HEK293 (cell line): ENCODE measurements around the gene LMO4.

ENCODE experiments used
- GLIS2 ChIP-seq: fragments of 450-650 bp; formaldehyde crosslinking; IDR thresholded peaks from 2 replicates; pipeline ENCODE4 v1.5.1; 2016; ENCODE audit warnings: missing biosample characterization, missing genetic modification characterization
- KLF1 ChIP-seq: fragments of 450-650 bp; formaldehyde crosslinking; IDR thresholded peaks from 2 replicates; pipeline ENCODE4 v1.5.1; 2016; ENCODE audit warnings: missing biosample characterization, missing genetic modification characterization
- KLF16 ChIP-seq: fragments of 450-650 bp; formaldehyde crosslinking; IDR thresholded peaks from 2 replicates; pipeline ENCODE4 v1.5.1; 2017; ENCODE audit warnings: missing biosample characterization, missing genetic modification characterization
- SCRT1 ChIP-seq: fragments of 450-650 bp; formaldehyde crosslinking; IDR thresholded peaks from 2 replicates; pipeline ENCODE4 v1.5.1; 2016; ENCODE audit warnings: missing biosample characterization, missing genetic modification characterization, borderline replicate concordance
- SP2 ChIP-seq: fragments of 450-650 bp; formaldehyde crosslinking; IDR thresholded peaks from 2 replicates; pipeline ENCODE4 v1.5.1; 2016; ENCODE audit warnings: missing biosample characterization, missing genetic modification characterization
- TRIM28 ChIP-seq: IDR thresholded peaks from 2 replicates; pipeline ENCODE4 v1.6.1; 2011; ENCODE audit warnings: low read length, control low read depth, borderline replicate concordance
- ZBTB17 ChIP-seq: fragments of 450-650 bp; formaldehyde crosslinking; IDR thresholded peaks from 2 replicates; pipeline ENCODE4 v1.5.1; 2016; ENCODE audit warnings: missing biosample characterization, missing genetic modification characterization
- ZBTB7A ChIP-seq: fragments of 450-650 bp; formaldehyde crosslinking; IDR thresholded peaks from 2 replicates; pipeline ENCODE4 v1.5.1; 2016; ENCODE audit warnings: low read depth, missing biosample characterization, missing genetic modification characterization
- ZFP3 ChIP-seq: fragments of 450-650 bp; formaldehyde crosslinking; IDR thresholded peaks from 2 replicates; pipeline ENCODE4 v1.5.1; 2016; ENCODE audit warnings: low read depth, missing biosample characterization, missing genetic modification characterization
- ZFP41 ChIP-seq: fragments of 450-650 bp; formaldehyde crosslinking; IDR thresholded peaks from 2 replicates; pipeline ENCODE4 v1.5.1; 2016; ENCODE audit warnings: missing biosample characterization, missing genetic modification characterization, borderline replicate concordance
- ZIC2 ChIP-seq: fragments of 450-650 bp; formaldehyde crosslinking; IDR thresholded peaks from 2 replicates; pipeline ENCODE4 v1.5.1; 2016; ENCODE audit warnings: missing biosample characterization, missing genetic modification characterization
- ZNF157 ChIP-seq: fragments of 450-650 bp; formaldehyde crosslinking; IDR thresholded peaks from 2 replicates; pipeline ENCODE4 v1.5.1; 2016; ENCODE audit warnings: missing biosample characterization, missing genetic modification characterization
- ZNF2 ChIP-seq: fragments of 450-650 bp; formaldehyde crosslinking; IDR thresholded peaks from 2 replicates; pipeline ENCODE4 v1.5.1; 2016; ENCODE audit warnings: missing biosample characterization, missing genetic modification characterization
- ZNF221 ChIP-seq: fragments of 450-650 bp; formaldehyde crosslinking; IDR thresholded peaks from 2 replicates; pipeline ENCODE4 v1.5.1; 2017; ENCODE audit warnings: missing biosample characterization, missing genetic modification characterization, borderline replicate concordance
- ZNF248 ChIP-seq: fragments of 450-650 bp; formaldehyde crosslinking; IDR thresholded peaks from 2 replicates; pipeline ENCODE4 v1.5.1; 2017; ENCODE audit warnings: missing biosample characterization, missing genetic modification characterization
- ZNF426 ChIP-seq: fragments of 450-650 bp; formaldehyde crosslinking; IDR thresholded peaks from 2 replicates; pipeline ENCODE4 v1.5.1; 2017; ENCODE audit warnings: missing biosample characterization, missing genetic modification characterization, mild to moderate bottlenecking, inconsistent platforms, moderate library complexity
- ZNF514 ChIP-seq: fragments of 450-650 bp; formaldehyde crosslinking; IDR thresholded peaks from 2 replicates; pipeline ENCODE4 v1.5.1; 2016; ENCODE audit warnings: missing biosample characterization, missing genetic modification characterization
- ZNF518A ChIP-seq: fragments of 450-650 bp; formaldehyde crosslinking; conservative IDR thresholded peaks from 2 replicates; pipeline ENCODE4 v1.5.1; 2016; ENCODE audit warnings: low read depth, missing biosample characterization, missing genetic modification characterization
- ZNF548 ChIP-seq: fragments of 450-650 bp; formaldehyde crosslinking; IDR thresholded peaks from 2 replicates; pipeline ENCODE4 v1.5.1; 2016; ENCODE audit warnings: missing biosample characterization, missing genetic modification characterization
- ZNF549 ChIP-seq: fragments of 450-650 bp; IDR thresholded peaks from 2 replicates; pipeline ENCODE4 v1.5.1; 2018; ENCODE audit warnings: missing biosample characterization, missing genetic modification characterization, mild to moderate bottlenecking, inconsistent platforms, moderate library complexity
- ZNF626 ChIP-seq: fragments of 450-650 bp; sonication (Bioruptor Pico); formaldehyde crosslinking; IDR thresholded peaks from 2 replicates; pipeline ENCODE4 v1.5.1; 2018; ENCODE audit warnings: missing biosample characterization, missing genetic modification characterization, inconsistent platforms
- ZNF645 ChIP-seq: fragments of 450-650 bp; formaldehyde crosslinking; IDR thresholded peaks from 2 replicates; pipeline ENCODE4; 2016; ENCODE audit warnings: missing biosample characterization, missing genetic modification characterization
- ZNF692 ChIP-seq: fragments of 450-650 bp; formaldehyde crosslinking; IDR thresholded peaks from 2 replicates; pipeline ENCODE4 v1.5.1; 2016; ENCODE audit warnings: missing biosample characterization, missing genetic modification characterization
- ZNF707 ChIP-seq: fragments of 450-650 bp; formaldehyde crosslinking; IDR thresholded peaks from 2 replicates; pipeline ENCODE4 v1.5.1; 2016; ENCODE audit warnings: missing biosample characterization, missing genetic modification characterization
- ZNF777 ChIP-seq: fragments of 450-650 bp; formaldehyde crosslinking; IDR thresholded peaks from 2 replicates; pipeline ENCODE4 v1.5.1; 2017; ENCODE audit warnings: missing biosample characterization, missing genetic modification characterization, borderline replicate concordance
- ZSCAN30 ChIP-seq: fragments of 450-650 bp; IDR thresholded peaks from 2 replicates; pipeline ENCODE4 v1.5.1; 2018; ENCODE audit warnings: missing biosample characterization, mild to moderate bottlenecking, missing genetic modification characterization, moderate library complexity
- TF ChIP-seq, protein P1 (sequence below): fragments of 450-650 bp; formaldehyde crosslinking; IDR thresholded peaks from 2 replicates; pipeline ENCODE4 v1.5.1; 2016; ENCODE audit warnings: missing biosample characterization, missing genetic modification characterization
- TF ChIP-seq, protein P2 (sequence below): fragments of 450-650 bp; formaldehyde crosslinking; IDR thresholded peaks from 2 replicates; pipeline ENCODE4 v1.5.1; 2016; ENCODE audit warnings: missing biosample characterization, missing genetic modification characterization, borderline replicate concordance

The LMO4 gene

GRCh38 chr1:87335175-87335884 is 6.7 kb downstream of the LMO4 start (continued):
- TF ChIP-seq, protein P1, sequence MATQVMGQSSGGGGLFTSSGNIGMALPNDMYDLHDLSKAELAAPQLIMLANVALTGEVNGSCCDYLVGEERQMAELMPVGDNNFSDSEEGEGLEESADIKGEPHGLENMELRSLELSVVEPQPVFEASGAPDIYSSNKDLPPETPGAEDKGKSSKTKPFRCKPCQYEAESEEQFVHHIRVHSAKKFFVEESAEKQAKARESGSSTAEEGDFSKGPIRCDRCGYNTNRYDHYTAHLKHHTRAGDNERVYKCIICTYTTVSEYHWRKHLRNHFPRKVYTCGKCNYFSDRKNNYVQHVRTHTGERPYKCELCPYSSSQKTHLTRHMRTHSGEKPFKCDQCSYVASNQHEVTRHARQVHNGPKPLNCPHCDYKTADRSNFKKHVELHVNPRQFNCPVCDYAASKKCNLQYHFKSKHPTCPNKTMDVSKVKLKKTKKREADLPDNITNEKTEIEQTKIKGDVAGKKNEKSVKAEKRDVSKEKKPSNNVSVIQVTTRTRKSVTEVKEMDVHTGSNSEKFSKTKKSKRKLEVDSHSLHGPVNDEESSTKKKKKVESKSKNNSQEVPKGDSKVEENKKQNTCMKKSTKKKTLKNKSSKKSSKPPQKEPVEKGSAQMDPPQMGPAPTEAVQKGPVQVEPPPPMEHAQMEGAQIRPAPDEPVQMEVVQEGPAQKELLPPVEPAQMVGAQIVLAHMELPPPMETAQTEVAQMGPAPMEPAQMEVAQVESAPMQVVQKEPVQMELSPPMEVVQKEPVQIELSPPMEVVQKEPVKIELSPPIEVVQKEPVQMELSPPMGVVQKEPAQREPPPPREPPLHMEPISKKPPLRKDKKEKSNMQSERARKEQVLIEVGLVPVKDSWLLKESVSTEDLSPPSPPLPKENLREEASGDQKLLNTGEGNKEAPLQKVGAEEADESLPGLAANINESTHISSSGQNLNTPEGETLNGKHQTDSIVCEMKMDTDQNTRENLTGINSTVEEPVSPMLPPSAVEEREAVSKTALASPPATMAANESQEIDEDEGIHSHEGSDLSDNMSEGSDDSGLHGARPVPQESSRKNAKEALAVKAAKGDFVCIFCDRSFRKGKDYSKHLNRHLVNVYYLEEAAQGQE: no peak
- TF ChIP-seq ZNF626: no peak
- no peak for TF ChIP-seq ZNF2
- TF ChIP-seq KLF16 (tag by site-specific recombination): no peak
- TF ChIP-seq ZFP41 (tag by site-specific recombination): no peak
- TF ChIP-seq ZNF707 (tag by site-specific recombination): no peak
- no peak for TF ChIP-seq ZNF645 (tag by site-specific recombination)
- TF ChIP-seq ZNF426: no peak
- no peak for TF ChIP-seq ZNF549 (tag by site-specific recombination)
- no peak for TF ChIP-seq ZBTB7A
- TF ChIP-seq ZNF518A: no peak
- TF ChIP-seq ZBTB17 (tag by site-specific recombination): no peak
- TF ChIP-seq ZNF157: no peak
- TF ChIP-seq ZNF221 (tag by site-specific recombination): no peak
- no peak for TF ChIP-seq ZNF548 (tag by site-specific recombination)
- no peak for TF ChIP-seq ZFP3
- peak; percentile 30; the same call in 1 of the 2 replicates for TF ChIP-seq SP2 (tag by site-specific recombination)
- no peak for TF ChIP-seq SCRT1 (tag by site-specific recombination)
- TF ChIP-seq TRIM28: no peak
- TF ChIP-seq KLF1 (tag by site-specific recombination): peak; percentile 6; the same call in 1 of the 2 replicates
- TF ChIP-seq, protein P2, sequence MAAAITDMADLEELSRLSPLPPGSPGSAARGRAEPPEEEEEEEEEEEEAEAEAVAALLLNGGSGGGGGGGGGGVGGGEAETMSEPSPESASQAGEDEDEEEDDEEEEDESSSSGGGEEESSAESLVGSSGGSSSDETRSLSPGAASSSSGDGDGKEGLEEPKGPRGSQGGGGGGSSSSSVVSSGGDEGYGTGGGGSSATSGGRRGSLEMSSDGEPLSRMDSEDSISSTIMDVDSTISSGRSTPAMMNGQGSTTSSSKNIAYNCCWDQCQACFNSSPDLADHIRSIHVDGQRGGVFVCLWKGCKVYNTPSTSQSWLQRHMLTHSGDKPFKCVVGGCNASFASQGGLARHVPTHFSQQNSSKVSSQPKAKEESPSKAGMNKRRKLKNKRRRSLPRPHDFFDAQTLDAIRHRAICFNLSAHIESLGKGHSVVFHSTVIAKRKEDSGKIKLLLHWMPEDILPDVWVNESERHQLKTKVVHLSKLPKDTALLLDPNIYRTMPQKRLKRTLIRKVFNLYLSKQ: no peak
- TF ChIP-seq GLIS2 (tag by site-specific recombination): peak; percentile 21; the same call in 1 of the 2 replicates
- TF ChIP-seq ZNF692 (tag by site-specific recombination): no peak
- TF ChIP-seq ZNF514 (tag by site-specific recombination): no peak
- TF ChIP-seq ZNF248: no peak
- TF ChIP-seq ZNF777 (tag by site-specific recombination): no peak
- peak; percentile 31; the same call in 1 of the 2 replicates for TF ChIP-seq ZIC2
- TF ChIP-seq ZSCAN30 (tag by site-specific recombination): no peak
